Measurements from ENCODE around the gene CES4A.
A peak's percentile ranks its signal among the peaks of the same experiment; 100 is the strongest.
"Not testable (repeated sequence)": the region's sequence is repeated elsewhere in the genome, so short reads cannot be mapped to it uniquely, and the experiment has no call there.

GRCh38 chr16:67041520-67041919, 53.1 kb downstream of the CES4A start:
- peak; percentile 70 for TF ChIP-seq ZNF384 (IDR thresholded peaks at IDR 0.05)
- not testable (repeated sequence) for TF ChIP-seq SP1 (IDR thresholded peaks at IDR 0.05); FOXM1 (IDR thresholded peaks at IDR 0.05; ENCODE audit: borderline replicate concordance); CTBP1 (IDR thresholded peaks at IDR 0.05; ENCODE audit: borderline replicate concordance); LEF1 (IDR thresholded peaks at IDR 0.05; ENCODE audit: borderline replicate concordance); ELF4 (IDR thresholded peaks at IDR 0.05); BHLHE40 (IDR thresholded peaks at IDR 0.05; ENCODE audit: borderline replicate concordance)
